AG20443 (cell line): ENCODE results near the gene MCL1.
"Not testable (repeated sequence)": the region's sequence is repeated elsewhere in the genome, so short reads cannot be mapped to it uniquely, and the experiment has no call there.

Source experiments
- DNase-seq: peaks from one replicate; pipeline ENCODE4 v3.0.0; 2012; ENCODE audit warnings: low spot score, mixed read lengths

Gene MCL1

DNA sequence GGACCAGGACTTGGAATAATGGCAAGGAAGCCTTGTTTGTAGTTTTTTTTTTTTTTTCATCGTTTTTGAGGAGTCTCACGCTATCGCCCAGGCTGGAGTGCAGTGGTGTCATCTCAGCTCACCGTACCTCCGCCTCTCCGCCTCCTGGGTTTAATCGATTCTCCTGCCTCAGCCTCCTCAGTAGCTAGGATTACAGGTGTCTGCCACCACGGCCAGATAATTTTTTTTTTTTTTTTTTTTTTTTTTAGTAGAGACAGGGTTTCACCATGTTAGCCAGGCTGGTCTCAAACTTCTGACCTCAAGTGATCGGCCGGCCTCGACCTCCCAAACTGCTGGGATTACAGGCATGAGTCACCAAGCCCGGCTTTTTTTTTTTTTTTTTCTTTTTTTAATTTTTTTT is 23.0 kb upstream of the MCL1 start:
- DNase-seq = not testable (repeated sequence)

DNA sequence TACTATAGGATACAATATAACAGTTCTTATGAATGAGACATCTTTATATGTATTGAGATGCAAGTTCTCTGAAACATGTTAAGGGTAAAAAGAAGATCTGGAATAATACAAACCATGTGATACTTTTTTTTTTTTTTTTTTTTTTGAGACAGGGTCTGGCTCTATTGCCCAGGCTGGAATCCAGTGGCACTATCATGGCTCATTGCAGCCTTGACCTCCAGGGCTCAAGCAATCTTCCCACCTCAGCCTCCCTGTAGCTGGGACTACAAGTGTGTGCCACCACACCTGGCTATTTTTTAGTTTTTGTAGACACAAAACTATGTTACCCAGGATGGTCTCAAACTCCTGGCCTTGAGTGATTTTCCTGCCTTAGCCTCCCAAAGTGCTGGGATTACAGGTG is 22.1 kb upstream of the MCL1 start:
- DNase-seq = no peak

GRCh38 chr1:150598346-150598745 is 18.9 kb upstream of the MCL1 start:
- not testable (repeated sequence) for DNase-seq

GRCh38 chr1:150596976-150597375 is 17.6 kb upstream of the MCL1 start:
- DNase-seq = no peak

GRCh38 chr1:150596095-150596892 is 16.9 kb upstream of the MCL1 start:
- DNase-seq = peak; percentile 49

GRCh38 chr1:150582371-150582770 is 3.0 kb upstream of the MCL1 start:
- DNase-seq = no peak

DNA sequence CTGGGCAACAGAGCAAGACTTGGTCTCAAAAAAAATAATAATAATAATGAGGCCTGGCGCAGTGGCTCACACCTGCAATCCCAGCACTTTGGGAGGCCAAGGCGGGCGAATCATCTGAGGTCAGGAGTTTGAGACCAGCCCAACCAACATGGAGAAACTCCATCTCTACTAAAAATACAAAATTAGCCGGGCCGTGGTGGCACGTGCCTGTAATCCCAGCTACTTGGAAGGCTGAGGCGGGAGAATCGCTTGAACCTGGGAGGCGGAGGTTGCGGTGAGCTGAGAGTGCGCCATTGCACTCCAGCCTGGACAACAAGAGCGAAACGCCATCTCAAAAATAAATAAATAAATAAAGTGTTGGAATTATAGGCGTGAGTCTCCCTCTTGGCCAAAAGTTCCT is 2.6 kb upstream of the MCL1 start:
- DNase-seq = not testable (repeated sequence)

- not testable (repeated sequence) for DNase-seq
Measured at GRCh38 chr1:150581437-150581836, 2.0 kb upstream of the MCL1 start.

DNA sequence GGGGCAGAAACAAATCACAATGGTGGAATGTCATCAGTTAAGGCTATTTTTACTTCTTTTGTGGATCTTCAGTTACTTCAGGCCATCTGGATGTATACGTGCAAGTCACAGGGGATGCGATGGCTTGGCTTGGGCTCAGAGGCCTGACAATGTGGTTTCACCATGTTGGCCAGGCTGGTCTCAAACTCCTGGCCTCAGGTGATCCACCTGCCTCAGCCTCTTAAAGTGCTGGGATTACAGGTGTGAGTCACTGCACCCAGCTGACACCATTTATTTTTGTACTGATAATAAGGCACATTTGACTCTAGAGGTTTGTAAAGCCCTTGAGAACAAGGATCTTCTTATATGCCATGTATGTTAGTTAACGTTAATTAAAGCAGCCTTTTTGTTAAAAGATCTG is 1.6 kb upstream of the MCL1 start:
- not testable (repeated sequence) for DNase-seq

- no peak for DNase-seq
Measured at GRCh38 chr1:150579945-150580642, 684 bp upstream of the MCL1 start.

- DNase-seq = peak; percentile 55
Measured at GRCh38 chr1:150578272-150579109, 919 bp downstream of the MCL1 start.

GRCh38 chr1:150577557-150578271 is 1.7 kb downstream of the MCL1 start:
- no peak for DNase-seq

DNA sequence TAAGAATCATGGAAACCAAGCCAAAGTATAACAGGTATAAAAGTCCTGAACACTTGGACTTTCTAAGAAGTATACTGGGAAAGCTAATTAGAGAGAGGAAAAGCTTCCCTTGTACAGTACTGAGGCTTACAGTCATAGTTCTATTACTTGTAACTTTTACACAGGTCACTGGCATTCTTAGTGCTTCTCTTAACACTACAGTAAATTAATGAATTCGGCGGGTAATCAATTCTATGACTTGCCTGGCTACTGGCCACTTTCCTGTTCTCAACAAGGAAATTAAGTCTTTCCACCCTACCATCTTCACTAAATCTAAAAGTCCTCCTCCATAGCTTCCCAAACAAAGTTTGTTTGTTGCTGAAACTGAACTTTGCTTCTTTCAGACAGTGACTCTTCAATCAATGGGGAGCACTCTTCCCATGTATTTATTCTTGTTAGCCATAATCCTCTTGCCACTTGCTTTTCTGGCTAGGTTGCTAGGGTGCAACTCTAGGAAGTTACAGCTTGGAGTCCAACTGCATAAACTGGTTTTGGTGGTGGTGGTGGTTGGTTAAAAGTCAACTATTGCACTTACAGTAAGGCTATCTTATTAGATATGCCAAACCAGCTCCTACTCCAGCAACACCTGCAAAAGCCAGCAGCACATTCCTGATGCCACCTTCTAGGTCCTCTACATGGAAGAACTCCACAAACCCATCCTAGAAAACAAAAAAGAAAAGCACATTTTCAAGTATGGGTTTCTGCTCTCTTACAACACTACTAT is 2.4 kb downstream of the MCL1 start:
- DNase-seq = no peak

DNA sequence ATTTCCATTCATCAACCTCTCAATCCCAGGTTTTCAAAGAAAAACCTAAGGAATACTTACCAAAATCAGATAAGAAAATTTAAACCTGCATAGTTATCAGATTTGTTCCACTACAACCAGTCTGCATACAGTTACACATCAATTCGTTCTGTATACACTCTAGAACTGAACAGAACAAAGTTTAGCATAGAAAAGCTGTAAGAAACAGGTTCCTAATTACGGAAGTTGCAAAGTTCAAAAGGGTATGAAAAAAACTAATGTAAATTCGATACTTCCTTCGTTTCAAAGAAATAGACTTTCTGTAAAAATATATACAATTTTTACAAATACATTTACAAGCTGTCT is 3.1 kb downstream of the MCL1 start:
- no peak for DNase-seq

GRCh38 chr1:150575518-150576366 is 3.7 kb downstream of the MCL1 start:
- DNase-seq = no peak

DNA sequence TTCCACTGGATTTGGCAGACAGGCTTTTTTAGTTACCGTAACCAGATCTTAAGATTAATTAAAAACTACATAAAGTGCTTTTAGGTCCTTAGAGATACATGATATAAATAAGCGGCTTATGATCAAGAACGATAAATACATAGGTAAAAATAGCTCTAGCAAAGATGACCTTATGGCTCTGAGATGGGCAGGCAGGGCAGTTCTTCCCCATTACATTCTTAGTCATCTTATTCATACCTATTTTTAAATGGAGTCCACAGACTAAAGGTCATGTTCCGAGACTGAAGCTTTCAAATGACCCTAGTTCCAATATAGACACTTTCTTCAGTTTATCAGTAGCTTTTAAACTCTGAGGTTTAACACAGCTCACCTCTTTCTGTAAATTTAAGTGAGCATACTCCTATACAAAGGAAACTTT is 4.3 kb downstream of the MCL1 start:
- no peak for DNase-seq

GRCh38 chr1:150574260-150575071 is 4.9 kb downstream of the MCL1 start:
- DNase-seq = no peak

DNA sequence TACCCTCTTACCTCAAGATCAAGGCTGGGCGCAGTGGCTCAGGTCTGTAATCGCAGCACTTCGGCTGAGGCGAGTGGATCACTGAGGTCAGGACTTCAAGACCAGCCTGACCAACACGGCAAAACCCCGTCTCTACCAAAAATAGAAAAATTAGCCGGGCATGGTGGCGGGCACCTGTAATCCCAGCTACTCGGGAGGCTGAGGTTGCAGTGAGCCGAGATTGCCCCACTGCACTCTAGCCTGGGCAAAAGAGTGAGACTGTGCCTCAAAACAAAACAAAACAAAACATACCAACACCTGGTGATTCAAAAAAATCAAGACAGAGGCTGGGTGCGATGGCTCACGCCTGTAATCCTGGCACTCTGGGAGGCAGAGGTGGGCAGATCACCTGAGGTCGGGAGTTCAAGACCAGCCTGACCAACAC is 5.8 kb downstream of the MCL1 start:
- not testable (repeated sequence) for DNase-seq

GRCh38 chr1:150572918-150573647 is 6.3 kb downstream of the MCL1 start:
- no peak for DNase-seq
